GM18861 (cell line): ENCODE data around the gene KRTAP5-6.

Experiments used
- ATAC-seq: cut with Tn5 transposase; IDR thresholded peaks from one replicate; pipeline ENCODE4 v1.9.1; 2021; ENCODE audit not compliant: unreplicated experiment

The KRTAP5-6 gene, protein sequence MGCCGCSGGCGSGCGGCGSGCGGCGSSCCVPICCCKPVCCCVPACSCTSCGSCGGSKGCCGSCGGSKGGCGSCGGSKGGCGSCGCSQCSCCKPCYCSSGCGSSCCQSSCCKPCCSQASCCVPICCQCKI

DNA sequence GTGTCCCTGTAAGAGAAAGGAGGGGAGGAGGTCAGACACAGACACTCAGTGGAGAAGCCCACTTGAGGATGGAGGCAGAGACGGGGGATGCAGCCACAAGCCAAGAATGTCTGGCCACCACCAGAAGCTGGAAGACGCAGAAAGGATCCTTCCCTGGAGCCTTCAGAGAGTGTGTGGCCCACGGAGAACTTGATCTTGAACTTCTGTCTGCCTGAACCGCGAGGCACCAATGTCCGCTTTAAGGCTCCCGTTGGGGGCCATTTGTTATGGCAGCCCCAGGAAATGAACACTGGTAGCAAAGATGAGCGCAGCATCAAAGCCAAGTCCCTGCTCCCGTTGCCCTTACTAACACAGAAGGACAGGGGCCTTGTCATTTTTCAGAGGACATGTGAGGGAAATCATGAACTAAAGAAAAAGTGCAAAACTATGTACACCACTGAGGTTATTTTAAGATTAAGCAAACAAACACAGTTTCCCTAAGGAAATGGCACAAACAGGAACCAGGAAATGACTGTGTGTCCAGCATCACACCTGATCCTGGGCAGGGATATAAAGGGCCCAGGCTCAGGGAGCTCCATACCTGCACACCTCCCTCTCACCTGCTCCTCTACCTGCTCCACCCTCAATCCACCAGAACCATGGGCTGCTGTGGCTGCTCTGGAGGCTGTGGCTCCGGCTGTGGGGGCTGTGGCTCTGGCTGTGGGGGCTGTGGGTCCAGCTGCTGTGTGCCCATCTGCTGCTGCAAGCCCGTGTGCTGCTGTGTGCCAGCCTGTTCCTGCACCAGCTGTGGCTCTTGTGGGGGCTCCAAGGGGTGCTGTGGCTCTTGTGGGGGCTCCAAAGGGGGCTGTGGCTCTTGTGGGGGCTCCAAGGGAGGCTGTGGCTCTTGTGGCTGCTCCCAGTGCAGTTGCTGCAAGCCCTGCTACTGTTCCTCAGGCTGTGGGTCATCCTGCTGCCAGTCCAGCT, at the start of gene KRTAP5-6:
Gene KRTAP5-6 (plus strand): TSS at position 588 of the 963 bp plus-strand sequence. CDS start 51 bp downstream, at position 639.
- ATAC-seq = no peak

GRCh38 chr11:1647901-1648652, 48.9 kb upstream of the KRTAP5-6 start:
- ATAC-seq = no peak

- no peak for ATAC-seq
These were observed 48.2 kb upstream of the KRTAP5-6 start for GRCh38 chr11:1648653-1649420.

GRCh38 chr11:1650034-1650917, 46.7 kb upstream of the KRTAP5-6 start:
- no peak for ATAC-seq

- no peak for ATAC-seq
These were observed 46.1 kb upstream of the KRTAP5-6 start for GRCh38 chr11:1650918-1651262.

DNA sequence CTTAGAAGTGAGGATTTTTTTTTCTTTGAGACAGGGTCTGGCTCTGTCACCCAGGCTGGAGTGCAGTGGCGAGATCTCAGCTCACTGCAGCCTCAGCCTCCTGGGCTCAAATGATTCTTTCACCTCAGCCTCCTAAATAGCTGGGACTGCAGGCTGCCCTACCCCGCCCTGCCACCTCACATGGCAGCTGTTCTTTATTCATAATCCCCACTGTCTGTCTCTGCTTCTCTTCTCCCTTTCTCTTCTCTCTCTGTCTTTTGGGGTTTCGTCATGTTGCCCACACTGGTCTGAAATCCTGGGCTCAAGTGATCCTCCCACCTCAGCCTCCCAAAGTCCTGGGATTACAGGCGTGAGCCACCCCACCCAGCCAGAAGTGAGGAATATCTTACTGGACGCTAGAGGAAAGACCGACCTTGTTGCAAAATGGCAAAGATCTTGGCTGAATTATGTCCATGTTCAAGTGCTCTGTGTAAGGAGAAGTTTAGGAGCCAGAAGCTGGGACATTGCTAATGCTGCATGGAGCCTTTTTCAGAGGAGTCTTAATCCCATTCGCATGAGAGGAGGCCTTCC, 45.5 kb upstream of the KRTAP5-6 start:
- ATAC-seq = no peak

DNA sequence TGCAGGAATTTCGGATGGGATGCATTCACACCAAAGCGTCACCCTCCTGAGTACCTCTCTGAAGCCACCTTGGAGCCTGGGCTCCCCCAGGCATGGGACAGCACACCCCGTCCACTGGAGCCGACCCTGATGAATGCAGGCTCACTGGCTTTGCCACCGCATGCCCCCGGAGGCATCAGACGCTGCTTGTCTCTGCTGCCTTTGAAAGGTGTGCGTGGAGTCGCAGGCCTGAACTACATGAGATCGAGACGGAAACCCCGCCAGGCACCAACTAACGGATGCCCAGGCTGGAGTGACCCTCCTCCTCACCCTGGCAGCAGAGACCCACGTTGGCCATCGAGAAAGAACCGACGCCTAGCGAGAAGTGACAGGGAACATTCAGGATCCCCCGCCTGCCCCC, 45.0 kb upstream of the KRTAP5-6 start:
- no peak for ATAC-seq

DNA sequence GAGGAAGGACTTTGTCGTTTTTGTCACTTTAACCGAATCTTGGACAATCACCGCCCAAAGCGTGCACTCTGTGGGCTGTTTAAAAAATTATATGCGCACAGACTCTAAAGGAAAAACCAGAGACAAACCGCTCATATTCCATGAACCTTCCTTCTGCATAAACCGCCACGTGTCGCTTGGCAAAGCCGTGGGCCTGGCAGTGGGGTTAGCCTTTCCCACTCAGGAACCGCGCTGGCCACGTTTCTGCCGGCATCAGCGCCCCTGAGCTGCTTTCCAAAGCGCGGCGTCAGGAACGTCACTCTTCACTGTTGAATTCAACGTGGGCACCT, 44.6 kb upstream of the KRTAP5-6 start:
- ATAC-seq = no peak

DNA sequence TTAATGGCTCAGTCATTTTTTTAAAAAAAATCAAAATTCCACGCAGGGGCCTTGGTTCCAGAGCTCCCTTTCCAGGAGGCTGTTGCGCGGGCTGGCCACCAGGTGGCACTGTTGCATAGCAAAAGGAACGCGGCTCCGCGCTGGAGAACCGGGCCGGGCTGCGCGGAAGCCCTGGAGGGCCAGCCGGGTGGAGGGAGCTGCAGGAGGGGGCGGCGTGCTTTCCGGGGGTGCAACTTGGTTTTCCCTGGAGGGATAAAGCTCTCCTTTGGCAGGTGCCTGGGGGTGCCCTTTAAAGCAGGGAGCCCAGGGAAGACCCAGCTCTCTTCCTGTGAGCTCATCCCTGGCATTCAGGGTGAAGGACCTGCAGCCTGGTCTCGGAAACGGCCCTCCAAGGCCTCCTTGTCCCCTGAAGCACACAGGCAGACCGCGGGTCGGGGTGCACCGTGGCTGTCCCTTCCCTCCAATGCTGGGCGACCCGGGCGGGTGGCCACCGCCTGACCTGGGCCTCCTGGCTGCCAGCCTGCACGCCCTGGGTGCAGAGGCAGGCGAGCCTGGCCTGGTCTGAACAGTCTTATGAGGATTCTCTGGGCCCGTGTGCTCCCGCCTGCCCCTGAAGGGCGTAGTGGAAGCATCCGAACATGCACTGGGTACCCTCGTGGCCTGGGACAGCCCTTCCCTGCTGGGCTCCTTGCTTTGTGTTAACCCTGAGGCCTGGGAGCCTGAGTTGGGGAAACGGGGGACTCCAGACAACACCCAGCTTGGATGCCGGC, 44.0 kb upstream of the KRTAP5-6 start:
- ATAC-seq = no peak

GRCh38 chr11:1653541-1654387, 43.2 kb upstream of the KRTAP5-6 start:
- ATAC-seq = no peak

DNA sequence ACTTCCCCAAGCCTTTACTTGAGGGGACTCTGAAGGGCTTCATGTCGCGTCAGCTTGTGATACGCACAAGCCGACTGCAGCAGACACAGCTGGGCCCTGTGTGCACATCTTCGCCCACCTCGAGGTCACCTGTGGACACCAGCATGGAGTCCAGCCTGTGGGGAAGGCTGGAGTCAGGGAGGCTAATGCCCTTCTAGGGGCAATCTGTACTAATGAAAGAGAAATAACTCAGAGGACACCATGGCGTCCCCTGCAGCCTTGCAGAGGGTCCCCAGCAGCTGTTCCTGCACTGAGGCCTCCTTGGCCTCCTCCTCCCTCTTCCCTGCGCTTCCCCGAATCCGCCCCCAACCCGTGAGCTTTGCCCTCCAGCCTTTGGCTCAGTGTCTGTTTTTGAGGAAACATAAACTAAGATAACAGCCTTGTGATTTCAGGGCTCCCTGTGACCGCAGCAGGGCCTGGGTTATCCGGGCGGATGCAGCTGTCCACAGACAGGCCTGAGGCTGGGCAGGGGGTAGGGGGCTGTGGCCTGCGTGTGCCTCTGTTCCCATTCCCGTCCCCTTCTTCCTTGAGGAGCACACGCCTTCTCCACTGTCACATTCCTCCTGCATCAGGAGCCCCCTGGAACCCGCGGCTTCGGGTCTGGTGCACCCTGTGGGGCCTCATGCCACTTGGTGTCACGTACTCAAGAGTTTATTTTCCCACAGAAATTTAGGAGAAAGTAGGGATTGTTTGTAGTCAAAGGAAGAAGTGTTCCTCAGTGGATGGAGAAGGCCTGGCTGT, 42.4 kb upstream of the KRTAP5-6 start:
- no peak for ATAC-seq

GRCh38 chr11:1655168-1656060, 41.6 kb upstream of the KRTAP5-6 start:
- no peak for ATAC-seq

DNA sequence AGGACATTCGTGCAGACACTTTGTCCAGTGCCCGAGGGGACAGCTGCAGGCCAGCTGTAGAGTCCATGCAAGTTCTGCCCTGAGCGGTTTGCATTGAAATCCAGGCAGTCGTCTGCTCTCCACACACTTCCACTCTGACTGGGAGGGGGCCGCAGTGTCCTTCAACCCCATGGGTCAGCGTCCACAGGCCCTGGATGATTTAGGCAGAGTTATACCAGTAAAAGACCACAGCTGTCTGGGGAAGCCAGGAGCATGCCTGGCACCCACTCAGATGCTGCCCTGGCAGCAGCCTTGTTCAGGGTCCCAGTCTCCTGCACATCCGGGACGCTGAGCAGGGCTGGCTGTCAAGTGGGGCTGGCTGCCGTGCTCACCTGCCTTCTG, 40.9 kb upstream of the KRTAP5-6 start:
- ATAC-seq = no peak

DNA sequence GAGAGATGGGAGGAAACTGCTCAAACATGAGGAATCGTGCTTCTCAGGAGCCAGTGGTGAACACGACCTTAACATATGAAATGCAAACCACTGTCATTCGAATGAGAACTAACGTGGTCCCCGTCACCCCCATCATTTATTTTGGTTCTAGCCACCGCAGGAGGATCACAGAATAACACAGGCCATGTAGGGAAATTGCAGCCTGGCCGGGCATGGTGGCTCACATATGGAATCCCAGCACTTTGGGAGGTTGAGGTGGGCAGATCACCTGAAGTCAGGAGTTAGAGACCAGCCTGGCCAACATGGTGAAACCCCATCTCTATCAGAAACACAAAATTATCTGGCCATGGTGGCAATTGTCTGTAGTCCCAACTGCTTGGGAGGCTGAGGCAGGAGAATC, 40.3 kb upstream of the KRTAP5-6 start:
- no peak for ATAC-seq

DNA sequence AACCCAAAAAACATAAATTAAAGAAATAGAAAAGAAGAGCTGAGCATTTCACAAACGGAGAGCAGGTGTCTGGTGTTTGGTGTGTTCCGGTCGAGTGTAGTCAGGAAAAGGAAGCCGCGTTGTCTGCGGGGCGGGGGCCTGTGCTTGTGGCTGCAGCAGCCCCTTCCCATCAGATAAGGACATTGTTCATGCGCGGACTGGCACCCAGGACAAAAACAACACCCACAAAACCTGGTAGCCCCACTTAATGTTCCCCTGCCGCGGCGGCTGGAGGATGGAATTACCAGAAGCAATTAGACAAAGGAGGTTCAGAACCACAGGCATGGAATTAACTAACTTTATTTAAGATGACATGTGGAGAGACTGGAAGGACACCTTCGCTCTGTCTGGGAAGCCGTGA, 37.5 kb upstream of the KRTAP5-6 start:
- ATAC-seq = no peak

GRCh38 chr11:1660111-1660867, 36.7 kb upstream of the KRTAP5-6 start:
- ATAC-seq = no peak
